Measurements from ENCODE around the gene TCP11L1.

The TCP11L1 gene

GRCh38 chr11:33063326-33063881 lies 24.0 kb downstream of the TCP11L1 start:
- peaks cover 4 to 22% of the 10 kb centered on the region in 2 donors for H3K36me3 ChIP-seq (ENCODE audit: control insufficient read depth in 1 of 2, insufficient read depth in 2 of 2, low read length in 2 of 2)
- no peak overlapping the region for H3K4me3 ChIP-seq (ENCODE audit: low read depth in 1 of 2, low read length in 2 of 2)
- H3K9me3 ChIP-seq (ENCODE audit: control insufficient read depth in 1 of 2, low read length in 2 of 2): no peaks in the 10 kb centered on the region
- H3K9ac ChIP-seq (ENCODE audit: low read depth in 1 of 2, low read length in 2 of 2): no peak overlapping the region
- H3K4me1 ChIP-seq (ENCODE audit: control insufficient read depth in 1 of 2, insufficient read depth in 2 of 2, low read length in 2 of 2): peaks cover 18 to 21% of the 10 kb centered on the region in 2 donors
- no peaks in the 10 kb centered on the region for H3K27me3 ChIP-seq (ENCODE audit: control insufficient read depth in 1 of 2, insufficient read depth in 2 of 2, low read length in 2 of 2)
- H3K27ac ChIP-seq (ENCODE audit: low read depth, low read length): no peak overlapping the region

DNA sequence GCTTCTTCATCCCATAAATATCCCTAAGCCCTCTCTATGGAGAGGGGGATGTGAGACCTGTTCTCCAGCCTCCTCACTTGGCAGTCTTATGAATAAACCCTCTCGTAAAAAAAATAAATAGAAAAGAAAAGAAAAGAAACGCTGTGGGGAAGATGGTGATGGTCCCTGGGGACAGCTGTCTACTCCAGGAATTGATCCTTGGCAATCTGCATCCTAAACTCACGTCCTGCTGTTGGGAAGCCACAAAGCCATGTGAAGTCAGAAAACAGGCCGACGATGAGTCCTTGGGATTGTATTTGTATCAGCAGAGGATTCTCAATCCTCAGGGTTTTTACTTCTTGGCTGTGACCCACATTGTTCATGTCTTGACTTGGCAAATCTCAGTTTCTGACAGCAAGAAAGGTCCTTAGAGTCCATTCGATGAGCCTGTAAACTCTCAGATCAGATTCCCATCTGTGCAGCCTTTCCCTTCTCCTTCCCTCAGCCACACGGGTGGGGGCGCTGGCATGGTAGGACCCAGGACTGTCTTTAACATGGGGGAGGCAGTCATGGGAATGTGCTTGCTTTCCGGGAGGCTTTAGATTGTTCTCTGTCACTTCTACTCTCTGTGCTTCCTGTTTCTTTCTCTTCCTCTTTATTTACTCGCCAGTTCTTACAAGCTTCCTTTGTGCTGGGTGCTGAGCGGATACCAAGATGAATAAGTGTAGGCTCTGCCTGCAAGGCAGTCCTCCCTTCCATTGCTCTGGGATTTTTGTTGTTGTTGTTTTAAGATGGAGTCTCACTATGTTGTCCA lies 24.9 kb downstream of the TCP11L1 start:
- no peaks in the 10 kb centered on the region for H3K27me3 ChIP-seq (ENCODE audit: control insufficient read depth in 1 of 2, insufficient read depth in 2 of 2, low read length in 2 of 2)
- peaks cover 11 to 29% of the 10 kb centered on the region in 2 donors for H3K36me3 ChIP-seq (ENCODE audit: control insufficient read depth in 1 of 2, insufficient read depth in 2 of 2, low read length in 2 of 2)
- H3K27ac ChIP-seq (ENCODE audit: low read depth, low read length): no peak overlapping the region
- no peak overlapping the region for H3K4me3 ChIP-seq (ENCODE audit: low read depth in 1 of 2, low read length in 2 of 2)
- H3K9ac ChIP-seq (ENCODE audit: low read depth in 1 of 2, low read length in 2 of 2): no peak overlapping the region
- no peaks in the 10 kb centered on the region for H3K9me3 ChIP-seq (ENCODE audit: control insufficient read depth in 1 of 2, low read length in 2 of 2)
- peaks cover 18 to 21% of the 10 kb centered on the region in 2 donors for H3K4me1 ChIP-seq (ENCODE audit: control insufficient read depth in 1 of 2, insufficient read depth in 2 of 2, low read length in 2 of 2)

- H3K27me3 ChIP-seq (ENCODE audit: control insufficient read depth in 1 of 2, insufficient read depth in 2 of 2, low read length in 2 of 2): no peaks in the 10 kb centered on the region
- no peak overlapping the region for H3K9ac ChIP-seq (ENCODE audit: low read depth in 1 of 2, low read length in 2 of 2)
- H3K36me3 ChIP-seq (ENCODE audit: control insufficient read depth in 1 of 2, insufficient read depth in 2 of 2, low read length in 2 of 2): peaks cover 11 to 33% of the 10 kb centered on the region in 2 donors
- H3K4me1 ChIP-seq (ENCODE audit: control insufficient read depth in 1 of 2, insufficient read depth in 2 of 2, low read length in 2 of 2): peaks cover 18 to 21% of the 10 kb centered on the region in 2 donors
- no peak overlapping the region for H3K4me3 ChIP-seq (ENCODE audit: low read depth in 1 of 2, low read length in 2 of 2)
- no peaks in the 10 kb centered on the region for H3K9me3 ChIP-seq (ENCODE audit: control insufficient read depth in 1 of 2, low read length in 2 of 2)
- H3K27ac ChIP-seq (ENCODE audit: low read depth, low read length): no peak overlapping the region
Measured at GRCh38 chr11:33064866-33065265, 25.5 kb downstream of the TCP11L1 start.

DNA sequence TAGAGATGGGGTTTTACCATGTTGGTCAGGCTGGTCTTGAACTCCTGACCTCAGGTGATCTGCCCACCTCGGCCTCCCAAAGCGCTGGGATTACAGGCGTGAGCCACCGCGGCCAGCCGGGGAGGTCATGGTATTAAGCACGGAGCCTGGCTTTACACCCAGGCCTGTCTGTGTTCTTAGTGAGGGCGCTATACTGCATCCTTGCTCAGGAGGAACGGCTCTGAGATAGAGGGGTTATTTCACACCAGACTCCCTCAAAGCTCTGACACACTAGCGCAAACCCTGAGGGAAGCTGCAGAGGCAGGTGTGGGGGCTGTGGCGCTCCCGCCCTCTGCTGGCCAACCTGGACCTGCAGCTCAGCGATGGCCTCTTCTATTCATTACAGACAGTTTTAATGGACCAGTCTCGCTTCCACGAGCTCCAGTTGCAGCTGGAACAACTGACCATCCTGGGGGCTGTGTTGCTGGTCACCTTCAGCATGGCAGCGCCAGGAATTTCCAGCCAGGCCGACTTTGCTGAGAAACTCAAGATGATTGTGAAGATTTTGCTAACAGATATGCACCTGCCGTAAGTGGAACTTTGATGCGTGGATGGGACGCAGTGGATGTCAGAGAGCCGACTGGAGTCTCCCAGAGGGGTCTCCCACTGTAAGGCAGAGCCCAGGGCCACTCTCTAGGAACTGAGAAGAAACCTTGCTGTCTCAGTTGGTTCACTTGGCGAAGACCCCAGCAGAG lies 26.2 kb downstream of the TCP11L1 start:
- Histone ChIP-seq H3K27ac (ENCODE audit: low read depth, low read length) (no peak overlapping the region), H3K27me3 (ENCODE audit: control insufficient read depth in 1 of 2, insufficient read depth in 2 of 2, low read length in 2 of 2) (no peaks in the 10 kb centered on the region), H3K36me3 (ENCODE audit: control insufficient read depth in 1 of 2, insufficient read depth in 2 of 2, low read length in 2 of 2) (peaks cover 11 to 28% of the 10 kb centered on the region in 2 donors), H3K4me1 (ENCODE audit: control insufficient read depth in 1 of 2, insufficient read depth in 2 of 2, low read length in 2 of 2) (peaks cover 10 to 18% of the 10 kb centered on the region in 2 donors), H3K9me3 (ENCODE audit: control insufficient read depth in 1 of 2, low read length in 2 of 2) (no peaks in the 10 kb centered on the region), H3K4me3 (ENCODE audit: low read depth in 1 of 2, low read length in 2 of 2) (no peak overlapping the region), H3K9ac (ENCODE audit: low read depth in 1 of 2, low read length in 2 of 2) (no peak overlapping the region)

GRCh38 chr11:33067294-33067693 lies 27.9 kb downstream of the TCP11L1 start:
- peaks cover 3 to 9% of the 10 kb centered on the region in 2 donors for H3K4me1 ChIP-seq (ENCODE audit: control insufficient read depth in 1 of 2, insufficient read depth in 2 of 2, low read length in 2 of 2)
- peaks cover 12 to 37% of the 10 kb centered on the region in 2 donors for H3K36me3 ChIP-seq (ENCODE audit: control insufficient read depth in 1 of 2, insufficient read depth in 2 of 2, low read length in 2 of 2)
- H3K9ac ChIP-seq (ENCODE audit: low read depth in 1 of 2, low read length in 2 of 2): no peak overlapping the region

GRCh38 chr11:33068611-33069340 lies 29.4 kb downstream of the TCP11L1 start:
- Histone ChIP-seq H3K9me3 (ENCODE audit: control insufficient read depth in 1 of 2, low read length in 2 of 2) (no peaks in the 10 kb centered on the region), H3K4me1 (ENCODE audit: control insufficient read depth in 1 of 2, insufficient read depth in 2 of 2, low read length in 2 of 2) (peaks cover 0 to 9% of the 10 kb centered on the region in 2 donors), H3K4me3 (ENCODE audit: low read depth in 1 of 2, low read length in 2 of 2) (no peak overlapping the region), H3K27me3 (ENCODE audit: control insufficient read depth in 1 of 2, insufficient read depth in 2 of 2, low read length in 2 of 2) (no peaks in the 10 kb centered on the region), H3K36me3 (ENCODE audit: control insufficient read depth in 1 of 2, insufficient read depth in 2 of 2, low read length in 2 of 2) (peaks cover 14 to 52% of the 10 kb centered on the region in 2 donors), H3K9ac (ENCODE audit: low read depth in 1 of 2, low read length in 2 of 2) (no peak overlapping the region), H3K27ac (ENCODE audit: low read depth, low read length) (no peak overlapping the region)

More at GRCh38 chr11:33067294-33067693, 27.9 kb downstream of the TCP11L1 start:
- Histone ChIP-seq H3K4me3 (ENCODE audit: low read depth in 1 of 2, low read length in 2 of 2) (no peak overlapping the region), H3K9me3 (ENCODE audit: control insufficient read depth in 1 of 2, low read length in 2 of 2) (no peaks in the 10 kb centered on the region), H3K27ac (ENCODE audit: low read depth, low read length) (no peak overlapping the region), H3K27me3 (ENCODE audit: control insufficient read depth in 1 of 2, insufficient read depth in 2 of 2, low read length in 2 of 2) (no peaks in the 10 kb centered on the region)

DNA sequence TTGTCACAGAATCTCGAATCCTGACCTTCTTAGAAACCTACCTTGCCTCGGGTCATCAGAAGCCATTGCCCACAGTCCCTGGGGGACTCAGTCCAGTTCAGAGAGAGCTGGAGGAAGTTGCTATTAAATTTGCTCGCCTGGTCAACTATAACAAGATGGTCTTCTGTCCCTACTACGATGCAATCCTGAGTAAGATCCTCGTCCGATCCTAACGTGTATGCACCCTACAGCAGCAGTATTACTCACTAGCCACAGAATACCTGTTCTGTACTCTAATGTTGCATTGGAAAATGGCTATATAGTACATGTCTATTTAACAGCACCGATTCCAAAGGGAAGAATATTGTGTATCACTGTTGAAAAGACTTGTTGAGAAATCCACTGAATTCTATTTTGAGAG lies 33.1 kb downstream of the TCP11L1 start:
- H3K4me3 ChIP-seq (ENCODE audit: low read depth in 1 of 2, low read length in 2 of 2): no peak overlapping the region
- no peaks in the 10 kb centered on the region for H3K4me1 ChIP-seq (ENCODE audit: control insufficient read depth in 1 of 2, insufficient read depth in 2 of 2, low read length in 2 of 2)
- no peak overlapping the region for H3K9ac ChIP-seq (ENCODE audit: low read depth in 1 of 2, low read length in 2 of 2)
- no peaks in the 10 kb centered on the region for H3K27me3 ChIP-seq (ENCODE audit: control insufficient read depth in 1 of 2, insufficient read depth in 2 of 2, low read length in 2 of 2)
- H3K36me3 ChIP-seq (ENCODE audit: control insufficient read depth in 1 of 2, insufficient read depth in 2 of 2, low read length in 2 of 2): peaks cover 14 to 69% of the 10 kb centered on the region in 2 donors
- H3K27ac ChIP-seq (ENCODE audit: low read depth, low read length): no peak overlapping the region
- no peaks in the 10 kb centered on the region for H3K9me3 ChIP-seq (ENCODE audit: control insufficient read depth in 1 of 2, low read length in 2 of 2)

- Histone ChIP-seq H3K4me1 (ENCODE audit: control insufficient read depth in 1 of 2, insufficient read depth in 2 of 2, low read length in 2 of 2) (peaks cover 0 to 8% of the 10 kb centered on the region in 2 donors), H3K36me3 (ENCODE audit: control insufficient read depth in 1 of 2, insufficient read depth in 2 of 2, low read length in 2 of 2) (peaks cover 11 to 44% of the 10 kb centered on the region in 2 donors), H3K9me3 (ENCODE audit: control insufficient read depth in 1 of 2, low read length in 2 of 2) (no peaks in the 10 kb centered on the region), H3K27ac (ENCODE audit: low read depth, low read length) (no peak overlapping the region), H3K4me3 (ENCODE audit: low read depth in 1 of 2, low read length in 2 of 2) (no peak overlapping the region), H3K9ac (ENCODE audit: low read depth in 1 of 2, low read length in 2 of 2) (no peak overlapping the region), H3K27me3 (ENCODE audit: control insufficient read depth in 1 of 2, insufficient read depth in 2 of 2, low read length in 2 of 2) (no peaks in the 10 kb centered on the region)
Measured at GRCh38 chr11:33083918-33084317, 44.5 kb downstream of the TCP11L1 start.

DNA sequence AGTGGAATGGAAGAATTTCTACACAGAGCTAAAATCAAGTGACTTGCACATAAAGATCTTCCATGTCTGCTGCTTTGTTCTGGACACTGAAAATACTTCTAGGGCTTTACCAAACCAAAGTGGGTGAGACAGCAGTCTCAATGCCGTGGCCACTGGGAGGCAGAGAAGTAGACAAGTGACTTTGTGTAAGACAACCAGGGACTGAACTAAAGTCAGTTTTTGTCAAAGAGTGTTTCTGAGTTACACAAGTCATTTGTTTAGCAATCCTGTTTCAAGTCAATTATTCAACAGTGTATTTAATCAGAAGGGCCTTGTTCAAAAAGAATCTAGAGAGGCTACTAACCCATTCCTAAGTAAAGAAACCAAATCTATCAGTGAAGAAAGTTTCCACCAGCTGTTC lies 46.6 kb downstream of the TCP11L1 start:
- H3K9ac ChIP-seq (ENCODE audit: low read depth in 1 of 2, low read length in 2 of 2): no peak overlapping the region
- H3K4me3 ChIP-seq (ENCODE audit: low read depth in 1 of 2, low read length in 2 of 2): no peak overlapping the region
- H3K36me3 ChIP-seq (ENCODE audit: control insufficient read depth in 1 of 2, insufficient read depth in 2 of 2, low read length in 2 of 2): peaks cover 11 to 31% of the 10 kb centered on the region in 2 donors
- H3K27me3 ChIP-seq (ENCODE audit: control insufficient read depth in 1 of 2, insufficient read depth in 2 of 2, low read length in 2 of 2): no peaks in the 10 kb centered on the region
- peaks cover 0 to 8% of the 10 kb centered on the region in 2 donors for H3K4me1 ChIP-seq (ENCODE audit: control insufficient read depth in 1 of 2, insufficient read depth in 2 of 2, low read length in 2 of 2)
- no peaks in the 10 kb centered on the region for H3K9me3 ChIP-seq (ENCODE audit: control insufficient read depth in 1 of 2, low read length in 2 of 2)
- H3K27ac ChIP-seq (ENCODE audit: low read depth, low read length): no peak overlapping the region
